Karpas-422 (cell line): ENCODE measurements around the gene CFAP210. TPM values are rescaled to one million over a fixed set of nuclear protein-coding genes. Genes with fewer than 3 reads are reported as not detected.
"Not testable (repeated sequence)": the region's sequence is repeated elsewhere in the genome, so short reads cannot be mapped to it uniquely, and the experiment has no call there.

Experiments
- DNase-seq: peaks from one replicate; pipeline ENCODE4 v3.0.0-alpha.2; 2015
- H2AFZ ChIP-seq: fragments of 200-600 bp; sonication (generic); 2 replicates; pipeline ENCODE4 v1.6.1; 2014; ENCODE audit warnings: antibody characterized with exemption, low read length, mixed read lengths
- H3K27ac ChIP-seq: fragments of 200-600 bp; sonication (generic); 2 replicates; pipeline ENCODE4 v1.5.1; 2014; ENCODE audit warnings: mild to moderate bottlenecking, low read length, moderate library complexity
- H3K27me3 ChIP-seq: fragments of 200-600 bp; sonication (generic); 2 replicates; pipeline ENCODE4 v1.6.1; 2014; ENCODE audit warnings: low read length, mixed read lengths
- H3K36me3 ChIP-seq: fragments of 200-600 bp; sonication (generic); 2 replicates; pipeline ENCODE4 v1.6.1; 2014; ENCODE audit warnings: low read length, mixed read lengths; ENCODE audit not compliant: insufficient read depth
- H3K4me1 ChIP-seq: fragments of 200-600 bp; sonication (generic); 2 replicates; pipeline ENCODE4 v1.6.1; 2014; ENCODE audit warnings: mild to moderate bottlenecking, low read length, mixed read lengths
- H3K4me2 ChIP-seq: fragments of 200-600 bp; sonication (generic); 2 replicates; pipeline ENCODE4 v1.6.1; 2014; ENCODE audit warnings: low read length, low read depth, mild to moderate bottlenecking; ENCODE audit not compliant: poor library complexity, severe bottlenecking
- H3K4me3 ChIP-seq: fragments of 200-600 bp; sonication (generic); 2 replicates; pipeline ENCODE4 v1.5.1; 2014; ENCODE audit warnings: mild to moderate bottlenecking, antibody characterized with exemption, low read length, mixed read lengths
- H3K79me2 ChIP-seq: fragments of 200-600 bp; sonication (generic); 2 replicates; pipeline ENCODE4 v1.6.1; 2014; ENCODE audit warnings: mild to moderate bottlenecking, low read length, mixed read lengths
- H3K9ac ChIP-seq: fragments of 200-600 bp; sonication (generic); 2 replicates; pipeline ENCODE4 v1.6.0; 2014; ENCODE audit warnings: low read length
- H3K9me2 ChIP-seq: fragments of 200-600 bp; sonication (generic), shearing (Covaris generic); replicated peaks from 2 replicates; pipeline ENCODE4 v1.6.0; 2014; ENCODE audit warnings: mild to moderate bottlenecking, low read length, moderate library complexity; ENCODE audit not compliant: insufficient read depth
- H3K9me3 ChIP-seq: fragments of 300-700, 200-600 bp; sonication (generic); 2 replicates; pipeline ENCODE4 v1.6.1; 2014; ENCODE audit warnings: low read length, mixed read lengths
- H4K20me1 ChIP-seq: fragments of 200-600 bp; sonication (generic); 2 replicates; pipeline ENCODE4 v1.6.1; 2014; ENCODE audit warnings: mild to moderate bottlenecking, antibody characterized with exemption, low read length, low read depth; ENCODE audit not compliant: insufficient read depth
- total RNA-seq: library from RNA; depleted of rRNA; stranded (reverse); fragments of >200 nt; shearing (Covaris generic); gene quantifications from 2 replicates; pipeline ENCODE4 v1.2.3, GENCODE V29; 2014; ENCODE audit warnings: low replicate concordance

Gene CFAP210
- total RNA-seq, 1 experiment from 2014 or later, result 0.07 TPM

- Histone ChIP-seq H3K9me2 (no peaks in the 10 kb centered on the region), H3K9ac (no peak overlapping the region), H4K20me1 (no peaks in the 10 kb centered on the region), H3K4me1 (no peaks in the 10 kb centered on the region), H3K79me2 (peaks cover 29% of the 10 kb centered on the region), H3K4me3 (no peak overlapping the region), H3K4me2 (no peak overlapping the region), H3K27ac (no peak overlapping the region), H2AFZ (no peak overlapping the region), H3K27me3 (no peaks in the 10 kb centered on the region), H3K36me3 (peaks cover 24% of the 10 kb centered on the region; the same call in 1 of the 2 replicates), H3K9me3 (no peaks in the 10 kb centered on the region)
- no peak for DNase-seq
These were observed 68.4 kb downstream of the CFAP210 start for GRCh38 chr2:169625781-169626180.

- H3K9me2 ChIP-seq, result no peaks in the 10 kb centered on the region
- no peak overlapping the region for H3K4me2 ChIP-seq
- no peaks in the 10 kb centered on the region for H3K4me1 ChIP-seq
- peaks cover 50% of the 10 kb centered on the region for H3K79me2 ChIP-seq
- H3K27me3 ChIP-seq, result no peaks in the 10 kb centered on the region
- H3K9me3 ChIP-seq, result no peaks in the 10 kb centered on the region
- peaks cover 17% of the 10 kb centered on the region; the same call in 1 of the 2 replicates for H3K36me3 ChIP-seq
- no peak overlapping the region for H3K4me3 ChIP-seq
- no peak overlapping the region for H3K27ac ChIP-seq
- DNase-seq, result no peak
- no peak overlapping the region for H2AFZ ChIP-seq
- H4K20me1 ChIP-seq, result no peaks in the 10 kb centered on the region
- H3K9ac ChIP-seq, result no peak overlapping the region
These were observed 71.0 kb downstream of the CFAP210 start for GRCh38 chr2:169623235-169623634.

GRCh38 chr2:169620509-169620908 is 73.7 kb downstream of the CFAP210 start:
- Histone ChIP-seq H3K4me3 (no peak overlapping the region), H2AFZ (no peak overlapping the region), H3K79me2 (peaks cover 63% of the 10 kb centered on the region), H3K9ac (no peak overlapping the region), H3K9me3 (no peaks in the 10 kb centered on the region), H4K20me1 (no peaks in the 10 kb centered on the region), H3K4me2 (no peak overlapping the region), H3K27ac (no peak overlapping the region), H3K4me1 (no peaks in the 10 kb centered on the region), H3K36me3 (peaks cover 22% of the 10 kb centered on the region), H3K9me2 (no peaks in the 10 kb centered on the region), H3K27me3 (no peaks in the 10 kb centered on the region)
- no peak for DNase-seq

- Histone ChIP-seq H3K9me2 (no peaks in the 10 kb centered on the region), H3K4me1 (no peaks in the 10 kb centered on the region), H4K20me1 (no peaks in the 10 kb centered on the region), H3K36me3 (peaks cover 26% of the 10 kb centered on the region), H3K9ac (no peak overlapping the region), H3K27ac (no peak overlapping the region), H3K79me2 (peaks cover 65% of the 10 kb centered on the region), H3K4me3 (no peak overlapping the region), H2AFZ (no peak overlapping the region), H3K27me3 (no peaks in the 10 kb centered on the region), H3K4me2 (no peak overlapping the region), H3K9me3 (no peaks in the 10 kb centered on the region)
- no peak for DNase-seq
These were observed 74.3 kb downstream of the CFAP210 start for GRCh38 chr2:169619946-169620345.

- H3K9me2 ChIP-seq, H3K27me3 ChIP-seq, H3K9me3 ChIP-seq, H3K4me3 ChIP-seq, H3K9ac ChIP-seq, H3K4me1 ChIP-seq, H3K4me2 ChIP-seq, DNase-seq, H4K20me1 ChIP-seq, H3K27ac ChIP-seq, H2AFZ ChIP-seq: not testable (repeated sequence)
- H3K36me3 ChIP-seq, result peaks cover 50% of the 10 kb centered on the region
- H3K79me2 ChIP-seq, result peaks cover 71% of the 10 kb centered on the region
These were observed 78.2 kb downstream of the CFAP210 start for GRCh38 chr2:169615982-169616381.

GRCh38 chr2:169613876-169614275 is 80.3 kb downstream of the CFAP210 start:
- no peak for DNase-seq
- Histone ChIP-seq H3K9ac (no peak overlapping the region), H3K9me2 (no peaks in the 10 kb centered on the region), H3K27ac (no peak overlapping the region), H3K36me3 (peaks cover 66% of the 10 kb centered on the region), H3K4me2 (no peak overlapping the region), H3K79me2 (peaks cover 61% of the 10 kb centered on the region), H3K4me3 (no peak overlapping the region), H4K20me1 (no peaks in the 10 kb centered on the region), H2AFZ (no peak overlapping the region), H3K4me1 (no peaks in the 10 kb centered on the region), H3K9me3 (no peaks in the 10 kb centered on the region), H3K27me3 (no peaks in the 10 kb centered on the region)

GRCh38 chr2:169609264-169609663 is 84.9 kb downstream of the CFAP210 start:
- Histone ChIP-seq H3K9me2 (no peaks in the 10 kb centered on the region), H3K27me3 (no peaks in the 10 kb centered on the region), H3K4me1 (no peaks in the 10 kb centered on the region), H2AFZ (no peak overlapping the region), H3K4me3 (no peak overlapping the region), H3K9ac (no peak overlapping the region), H4K20me1 (no peaks in the 10 kb centered on the region), H3K36me3 (peaks cover 67% of the 10 kb centered on the region), H3K79me2 (peaks cover 33% of the 10 kb centered on the region), H3K4me2 (no peak overlapping the region), H3K9me3 (no peaks in the 10 kb centered on the region), H3K27ac (no peak overlapping the region)
- DNase-seq, result no peak

- H3K27me3 ChIP-seq, result no peaks in the 10 kb centered on the region
- no peak overlapping the region for H3K4me2 ChIP-seq
- no peak overlapping the region for H2AFZ ChIP-seq
- peaks cover 98% of the 10 kb centered on the region for H3K79me2 ChIP-seq
- H3K27ac ChIP-seq, result no peak overlapping the region
- H3K9me2 ChIP-seq, result no peaks in the 10 kb centered on the region
- H3K9ac ChIP-seq, result no peak overlapping the region
- 0 out of 2 replicates have a peak, but pooled peaks cover 4% of the 10 kb centered on the region for H4K20me1 ChIP-seq
- no peak for DNase-seq
- no peaks in the 10 kb centered on the region for H3K4me1 ChIP-seq
- H3K4me3 ChIP-seq, result no peak overlapping the region
- peaks cover 8% of the 10 kb centered on the region; the same call in 1 of the 2 replicates for H3K36me3 ChIP-seq
- H3K9me3 ChIP-seq, result no peaks in the 10 kb centered on the region
These were observed 94.6 kb downstream of the CFAP210 start for GRCh38 chr2:169599568-169599967.

- Histone ChIP-seq H3K4me3 (no peak overlapping the region), H3K79me2 (peaks cover 98% of the 10 kb centered on the region), H3K4me2 (no peak overlapping the region), H3K9me2 (no peaks in the 10 kb centered on the region), H4K20me1 (0 out of 2 replicates have a peak, but pooled peaks cover 6% of the 10 kb centered on the region), H3K4me1 (no peaks in the 10 kb centered on the region), H3K27ac (no peak overlapping the region), H3K9me3 (no peaks in the 10 kb centered on the region), H2AFZ (no peak overlapping the region), H3K9ac (no peak overlapping the region), H3K27me3 (no peaks in the 10 kb centered on the region), H3K36me3 (peaks cover 5% of the 10 kb centered on the region; the same call in 1 of the 2 replicates)
- no peak for DNase-seq
These were observed 95.2 kb downstream of the CFAP210 start for GRCh38 chr2:169598982-169599381.
